HFF-Myc (cell line): ENCODE measurements around the gene PTEN.

ENCODE experiments used
- DNase-seq: peaks from one replicate; pipeline ENCODE4 v3.0.0-alpha.2; 2011; ENCODE audit warnings: low read depth; ENCODE audit errors: extremely low read depth
- H3K4me3 ChIP-seq: replicated peaks from 2 replicates; pipeline ENCODE4 v1.5.1; 2011; ENCODE audit warnings: low read depth, mild to moderate bottlenecking, control low read depth, low read length
- TF ChIP-seq, protein P1 (sequence below): IDR thresholded peaks from 2 replicates; pipeline ENCODE4 v1.5.1; 2012; ENCODE audit warnings: mild to moderate bottlenecking, low read depth, low read length, control low read depth; ENCODE audit errors: missing control alignments

The PTEN gene

GRCh38 chr10:87913156-87913921 lies 49.9 kb downstream of the PTEN start:
- H3K4me3 ChIP-seq = no peak overlapping the region
- TF ChIP-seq, protein P1, sequence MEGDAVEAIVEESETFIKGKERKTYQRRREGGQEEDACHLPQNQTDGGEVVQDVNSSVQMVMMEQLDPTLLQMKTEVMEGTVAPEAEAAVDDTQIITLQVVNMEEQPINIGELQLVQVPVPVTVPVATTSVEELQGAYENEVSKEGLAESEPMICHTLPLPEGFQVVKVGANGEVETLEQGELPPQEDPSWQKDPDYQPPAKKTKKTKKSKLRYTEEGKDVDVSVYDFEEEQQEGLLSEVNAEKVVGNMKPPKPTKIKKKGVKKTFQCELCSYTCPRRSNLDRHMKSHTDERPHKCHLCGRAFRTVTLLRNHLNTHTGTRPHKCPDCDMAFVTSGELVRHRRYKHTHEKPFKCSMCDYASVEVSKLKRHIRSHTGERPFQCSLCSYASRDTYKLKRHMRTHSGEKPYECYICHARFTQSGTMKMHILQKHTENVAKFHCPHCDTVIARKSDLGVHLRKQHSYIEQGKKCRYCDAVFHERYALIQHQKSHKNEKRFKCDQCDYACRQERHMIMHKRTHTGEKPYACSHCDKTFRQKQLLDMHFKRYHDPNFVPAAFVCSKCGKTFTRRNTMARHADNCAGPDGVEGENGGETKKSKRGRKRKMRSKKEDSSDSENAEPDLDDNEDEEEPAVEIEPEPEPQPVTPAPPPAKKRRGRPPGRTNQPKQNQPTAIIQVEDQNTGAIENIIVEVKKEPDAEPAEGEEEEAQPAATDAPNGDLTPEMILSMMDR = no peak
- no peak for DNase-seq

- H3K4me3 ChIP-seq = no peak overlapping the region
- TF ChIP-seq, protein P1 = no peak
- no peak for DNase-seq
These were observed 52.0 kb downstream of the PTEN start for GRCh38 chr10:87915406-87915805.

DNA sequence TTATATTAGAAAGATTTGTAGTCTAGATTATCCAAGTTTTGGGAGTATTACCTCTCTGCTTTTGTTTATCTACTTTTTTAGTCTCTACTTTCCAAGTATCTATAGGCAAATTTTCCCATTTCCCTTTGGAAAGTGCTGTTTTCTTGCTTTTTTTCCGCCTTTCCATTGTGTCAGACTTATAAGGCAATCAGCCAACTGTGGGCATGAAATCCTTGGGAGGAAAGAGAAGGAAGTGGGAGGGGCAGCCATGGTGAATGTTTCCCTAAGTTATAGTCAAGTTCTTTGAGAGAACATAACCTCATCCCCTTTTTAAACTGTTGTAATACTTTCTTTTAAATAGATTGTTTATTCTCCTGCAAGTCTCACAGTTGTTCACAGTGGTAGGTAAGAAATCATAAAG lies 52.6 kb downstream of the PTEN start:
- H3K4me3 ChIP-seq = no peak overlapping the region
- TF ChIP-seq, protein P1 = no peak
- DNase-seq = peak; percentile 11

DNA sequence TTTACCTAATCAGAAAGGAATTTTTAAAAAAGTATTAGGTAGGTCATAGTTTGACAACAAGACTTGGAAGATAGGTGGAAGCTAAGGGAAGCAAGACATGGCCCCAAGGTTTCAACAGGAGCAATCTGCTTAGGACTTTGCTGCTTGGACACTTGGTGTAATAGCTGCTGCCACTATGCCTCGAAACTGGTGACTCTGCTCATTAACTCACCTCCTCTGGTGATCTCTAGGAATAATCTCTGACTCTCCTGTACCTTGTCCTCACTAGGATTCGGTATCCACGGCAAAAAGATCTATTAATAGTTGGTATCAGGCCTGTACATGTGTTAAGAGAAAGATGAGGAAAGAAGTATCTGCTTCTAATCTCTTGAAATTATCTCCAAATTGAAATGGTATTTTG lies 53.1 kb downstream of the PTEN start:
- TF ChIP-seq, protein P1 = no peak
- H3K4me3 ChIP-seq = no peak overlapping the region
- DNase-seq = no peak

DNA sequence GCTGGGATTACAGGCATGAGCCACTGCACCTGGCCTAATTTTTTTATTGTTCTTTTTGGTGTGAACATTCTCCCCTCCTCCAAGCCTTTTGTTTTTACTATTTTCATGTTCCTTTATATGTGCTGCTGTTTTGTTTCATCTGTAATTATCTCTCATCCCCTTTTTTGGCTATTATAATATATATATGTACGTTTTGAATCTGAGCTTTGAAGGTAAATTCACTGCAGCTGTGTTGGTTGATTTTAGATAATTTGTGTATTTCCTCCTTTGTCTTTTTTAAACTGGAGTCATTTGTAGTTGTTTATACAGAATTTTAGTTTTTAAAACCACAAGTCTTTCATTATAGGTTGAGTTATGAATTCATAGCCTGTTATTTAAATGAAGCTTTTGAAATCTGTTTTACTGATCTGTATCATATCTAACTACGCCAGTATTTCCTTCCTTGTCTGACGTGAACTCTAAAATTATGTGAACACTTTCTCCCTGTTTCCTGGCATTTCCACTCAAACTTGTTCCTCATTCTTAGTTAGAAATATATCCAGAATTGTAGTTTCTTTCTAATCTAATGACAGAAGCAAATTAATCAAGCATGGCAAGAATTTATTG lies 54.9 kb downstream of the PTEN start:
- no peak for DNase-seq
- H3K4me3 ChIP-seq = no peak overlapping the region
- TF ChIP-seq, protein P1 = no peak

DNA sequence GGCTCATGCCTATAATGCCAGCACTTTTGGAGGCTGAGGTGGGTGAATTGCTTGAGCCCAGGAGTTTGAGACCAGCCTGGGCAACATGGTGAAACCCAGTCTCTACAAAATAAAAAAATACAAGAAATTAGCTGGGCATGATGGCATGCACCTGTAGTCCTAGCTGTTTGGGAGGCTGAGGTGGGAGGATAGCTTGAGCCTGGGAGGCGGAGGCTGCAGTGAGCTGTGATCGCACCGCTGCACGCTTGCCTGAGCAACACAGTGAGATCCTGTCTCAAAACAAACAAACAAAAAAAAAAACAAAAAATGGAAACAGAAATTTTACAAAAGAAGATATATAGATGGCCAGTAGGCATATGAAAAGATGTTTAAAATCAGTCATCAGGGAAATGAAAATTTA lies 57.1 kb downstream of the PTEN start:
- TF ChIP-seq, protein P1 = no peak
- H3K4me3 ChIP-seq = no peak overlapping the region
- no peak for DNase-seq
